ENCODE results near the gene MRPS2.

DNA sequence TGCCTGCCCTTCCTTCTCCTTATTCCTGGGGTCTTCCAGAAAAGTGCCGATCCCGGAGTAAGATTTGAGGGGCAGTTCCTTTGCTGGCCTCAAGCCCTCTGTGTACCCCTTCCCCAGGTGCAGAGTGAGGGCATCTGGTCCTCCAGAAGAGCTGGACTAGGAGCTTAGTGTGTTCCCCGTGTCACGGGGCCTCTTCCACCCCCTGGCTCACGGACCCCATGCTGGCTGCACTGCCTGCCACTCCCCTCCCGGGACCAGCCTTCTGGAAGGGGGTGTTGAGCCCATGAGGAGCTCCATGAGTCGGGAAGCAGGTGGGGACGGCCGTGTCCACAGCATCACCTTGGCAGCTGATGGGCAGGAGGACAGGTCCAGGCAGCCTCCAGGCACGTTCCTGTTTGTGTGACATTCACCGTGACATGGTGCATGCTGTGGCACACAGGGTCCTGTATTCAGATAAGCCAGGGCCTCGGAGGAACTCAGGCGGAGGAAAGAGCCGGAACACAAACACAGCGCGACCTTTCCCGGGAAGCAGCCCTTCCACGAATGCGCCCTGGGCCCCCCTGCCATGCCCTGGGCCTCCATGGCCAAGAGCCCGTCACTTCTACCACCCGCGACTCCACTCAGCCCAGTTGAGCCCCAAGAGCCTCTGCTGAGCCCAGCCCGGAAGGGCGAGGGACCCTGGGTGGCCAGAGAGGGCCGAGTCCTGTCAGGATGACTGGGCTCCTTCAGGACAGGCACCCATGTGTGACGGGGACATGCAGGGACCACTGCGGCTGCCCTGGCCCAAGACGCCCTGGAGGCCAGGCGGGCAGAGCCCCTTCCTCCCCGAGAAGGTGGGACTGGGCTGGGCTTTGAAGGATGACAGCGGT lies 14.8 kb downstream of the MRPS2 start:
- TF ChIP-seq CTCF (conservative IDR thresholded peaks at IDR 0.05; ENCODE audit: low read depth, low read length) (no peak), POLR2A (IDR thresholded peaks at IDR 0.05; ENCODE audit: low read depth, low read length) (no peak), CHD1 (IDR thresholded peaks at IDR 0.05; ENCODE audit: low read depth, low read length) (no peak), SMC3 (IDR thresholded peaks at IDR 0.05; ENCODE audit: low read depth, low read length) (no peak), RAD21 (IDR thresholded peaks at IDR 0.05; ENCODE audit: low read length) (no peak), CEBPB (IDR thresholded peaks at IDR 0.05; ENCODE audit: low read depth, low read length) (no peak)
- TF ChIP-seq, protein P1, sequence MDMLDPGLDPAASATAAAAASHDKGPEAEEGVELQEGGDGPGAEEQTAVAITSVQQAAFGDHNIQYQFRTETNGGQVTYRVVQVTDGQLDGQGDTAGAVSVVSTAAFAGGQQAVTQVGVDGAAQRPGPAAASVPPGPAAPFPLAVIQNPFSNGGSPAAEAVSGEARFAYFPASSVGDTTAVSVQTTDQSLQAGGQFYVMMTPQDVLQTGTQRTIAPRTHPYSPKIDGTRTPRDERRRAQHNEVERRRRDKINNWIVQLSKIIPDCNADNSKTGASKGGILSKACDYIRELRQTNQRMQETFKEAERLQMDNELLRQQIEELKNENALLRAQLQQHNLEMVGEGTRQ (IDR thresholded peaks at IDR 0.05; ENCODE audit: low read depth, low read length), result no peak
